CD4-positive, alpha-beta T cell treated with Interleukin-21 for 1 hour (primary cell): ENCODE data around the gene ST7.

Experiments used
- DNase-seq: peaks from one replicate; pipeline ENCODE4 v3.0.0-alpha.2; 2020

Gene ST7

GRCh38 chr7:117134889-117135552 lies 181.7 kb downstream of the ST7 start:
- no peak for DNase-seq

- DNase-seq = no peak
These were observed 182.2 kb downstream of the ST7 start for GRCh38 chr7:117135553-117135891.

- DNase-seq = no peak
These were observed 184.6 kb downstream of the ST7 start for GRCh38 chr7:117137868-117138267.

- no peak for DNase-seq
These were observed 185.2 kb downstream of the ST7 start for GRCh38 chr7:117138495-117138894.

DNA sequence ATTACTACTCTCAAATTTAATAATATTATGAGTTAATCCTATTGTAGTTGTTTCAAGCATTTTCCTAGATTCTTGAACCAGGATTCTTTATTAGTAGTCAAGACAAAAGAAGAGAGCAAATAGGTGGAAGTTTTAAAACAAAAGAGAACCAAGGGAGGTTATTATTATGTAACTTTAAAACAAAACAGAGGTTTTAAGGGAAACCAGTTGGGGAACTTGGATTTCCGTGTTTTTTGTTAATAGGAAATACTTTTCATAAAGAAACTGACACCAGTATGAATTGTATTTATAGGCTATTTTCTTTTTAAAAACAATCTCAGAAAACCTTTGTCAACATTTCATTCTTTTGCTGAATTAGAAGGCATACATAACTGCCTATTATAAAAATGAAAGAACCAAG lies 185.7 kb downstream of the ST7 start:
- no peak for DNase-seq

- no peak for DNase-seq
These were observed 186.2 kb downstream of the ST7 start for GRCh38 chr7:117139397-117139984.

DNA sequence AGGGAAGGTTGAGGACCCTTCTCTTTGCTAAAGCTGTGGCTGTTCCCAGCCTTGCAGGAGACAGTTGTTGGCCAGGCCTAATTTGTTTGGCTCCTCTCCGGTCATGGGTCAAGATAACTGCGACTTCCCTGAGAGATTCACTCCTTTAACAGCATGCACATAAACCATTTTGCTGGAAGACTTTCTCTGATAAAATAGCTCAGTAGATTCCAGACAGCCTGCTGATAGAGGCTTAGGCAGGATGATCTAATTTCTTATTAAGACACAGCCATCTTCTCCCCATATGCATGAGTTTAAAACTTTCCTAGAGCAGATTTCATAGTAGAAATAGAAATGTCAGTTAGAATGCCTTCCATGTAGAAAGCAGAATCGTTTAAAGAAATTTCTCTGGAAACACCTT lies 187.6 kb downstream of the ST7 start:
- no peak for DNase-seq

GRCh38 chr7:117143066-117143465 lies 189.8 kb downstream of the ST7 start:
- DNase-seq = no peak

- no peak for DNase-seq
These were observed 190.3 kb downstream of the ST7 start for GRCh38 chr7:117143580-117143979.

- DNase-seq = no peak
These were observed 192.0 kb downstream of the ST7 start for GRCh38 chr7:117145333-117145732.

- DNase-seq = no peak
These were observed 192.8 kb downstream of the ST7 start for GRCh38 chr7:117146059-117146458.

DNA sequence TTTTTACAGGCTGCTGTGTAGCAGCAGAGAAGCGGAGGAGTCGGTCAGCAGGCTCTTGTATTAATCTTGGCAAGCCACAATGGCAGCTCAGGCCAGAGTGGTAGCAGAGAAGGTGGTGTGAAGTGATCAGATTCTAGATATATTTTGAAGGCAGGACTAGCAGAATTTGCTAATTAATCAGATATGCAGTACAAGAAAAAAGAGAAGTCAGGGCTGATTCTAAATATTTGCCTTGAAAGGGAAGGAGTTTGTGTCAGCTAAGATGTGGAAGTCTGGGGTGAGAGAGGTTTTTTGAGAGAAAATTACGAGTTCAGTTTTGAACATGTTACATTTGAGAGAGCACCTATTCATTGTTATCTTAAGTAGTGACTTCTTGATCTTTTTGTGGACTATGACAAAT lies 193.2 kb downstream of the ST7 start:
- no peak for DNase-seq

DNA sequence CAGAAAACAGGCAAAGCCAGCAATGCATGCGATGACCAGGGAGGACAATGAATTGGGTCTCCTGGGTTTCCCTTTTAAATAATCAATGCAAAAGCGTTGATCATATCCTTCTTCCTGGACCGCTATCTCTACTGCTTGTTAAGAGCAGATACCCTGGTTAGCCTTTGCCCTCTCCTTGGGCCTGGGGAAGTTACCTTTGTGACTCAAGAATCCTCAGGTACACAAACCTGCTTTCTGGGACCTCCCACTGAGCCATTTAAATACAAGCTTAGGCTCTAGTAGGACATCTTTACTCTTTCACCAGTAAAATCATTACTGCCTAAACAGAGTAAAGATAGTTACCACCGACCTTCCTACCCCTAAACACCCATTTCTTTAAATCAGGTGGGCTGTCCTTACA lies 195.7 kb downstream of the ST7 start:
- DNase-seq = no peak

DNA sequence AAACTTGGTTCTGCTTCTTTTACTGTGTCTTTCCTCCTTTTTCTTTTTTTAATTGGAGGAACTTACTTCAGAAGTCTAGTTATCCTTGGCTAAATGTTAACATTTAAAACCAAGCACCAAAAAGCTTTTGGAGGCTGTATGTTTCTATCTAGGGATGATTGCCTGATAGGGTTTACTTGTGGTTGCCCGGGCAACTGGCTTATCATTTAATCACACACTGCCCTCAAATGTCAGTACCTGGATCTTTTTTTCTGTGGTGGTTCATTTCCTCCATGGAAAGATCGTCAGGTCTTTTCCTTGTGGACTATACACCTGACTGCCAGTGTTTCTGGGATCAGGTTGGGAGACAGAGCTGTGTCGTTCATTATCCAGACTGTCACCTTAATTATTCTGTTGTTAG lies 196.4 kb downstream of the ST7 start:
- DNase-seq = no peak

- DNase-seq = no peak
These were observed 199.1 kb downstream of the ST7 start for GRCh38 chr7:117152213-117153007.

- no peak for DNase-seq
These were observed 199.8 kb downstream of the ST7 start for GRCh38 chr7:117153016-117153545.

- DNase-seq = no peak
These were observed 201.4 kb downstream of the ST7 start for GRCh38 chr7:117154721-117155120.

DNA sequence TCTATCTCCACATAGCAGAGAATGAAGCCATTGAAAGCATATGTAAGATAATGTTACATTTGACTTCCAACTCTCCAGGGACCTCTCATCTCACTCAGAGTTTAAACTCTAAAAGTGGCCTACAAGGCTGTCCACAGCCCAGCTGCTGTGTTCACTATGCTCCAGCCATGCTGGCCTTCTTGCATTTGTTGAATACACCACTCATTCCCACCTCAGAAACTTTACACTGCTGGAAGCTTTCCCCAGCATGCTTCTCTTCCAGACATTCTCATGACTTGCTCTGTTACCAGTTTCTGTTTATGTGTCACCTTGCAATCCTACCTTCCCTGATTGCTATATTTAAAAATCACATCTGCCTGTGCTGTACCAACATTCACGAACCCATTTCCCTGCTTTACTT lies 202.4 kb downstream of the ST7 start:
- no peak for DNase-seq

GRCh38 chr7:117157241-117158209 lies 204.2 kb downstream of the ST7 start:
- DNase-seq = no peak

DNA sequence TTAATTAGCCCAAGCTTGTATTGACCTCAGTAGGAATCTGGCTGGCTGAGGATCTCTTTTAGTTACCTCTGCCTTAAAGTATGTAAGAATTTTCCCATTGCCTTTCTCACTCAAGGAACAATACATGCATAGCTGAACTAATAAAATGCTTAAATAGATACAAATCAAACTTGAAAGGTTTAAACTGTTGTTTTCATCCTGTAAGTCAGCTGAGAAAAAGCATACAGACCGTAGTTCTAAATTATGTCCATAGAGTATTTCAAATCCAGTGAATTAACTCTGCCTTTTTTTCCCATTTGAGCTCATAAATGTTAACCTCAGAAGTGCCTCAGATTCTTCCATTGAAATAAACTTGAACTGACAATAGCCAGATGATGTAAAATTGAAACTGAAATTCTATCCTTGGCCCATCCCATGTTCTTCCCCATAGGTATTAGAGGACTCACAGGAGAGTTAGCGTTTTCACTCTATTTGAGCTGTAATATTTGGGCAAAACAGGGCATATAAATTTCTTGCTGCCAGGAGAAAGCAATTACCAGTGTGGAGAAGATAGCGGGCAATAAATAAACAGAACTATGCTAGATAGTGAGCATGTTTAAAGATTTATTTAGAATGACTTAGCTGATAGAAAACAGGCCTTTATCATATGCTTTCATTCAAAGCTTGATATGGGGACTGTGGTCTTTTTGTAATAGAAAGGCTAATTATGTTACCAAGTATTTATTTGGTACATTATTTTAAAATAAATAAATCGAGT lies 205.8 kb downstream of the ST7 start:
- DNase-seq = no peak

DNA sequence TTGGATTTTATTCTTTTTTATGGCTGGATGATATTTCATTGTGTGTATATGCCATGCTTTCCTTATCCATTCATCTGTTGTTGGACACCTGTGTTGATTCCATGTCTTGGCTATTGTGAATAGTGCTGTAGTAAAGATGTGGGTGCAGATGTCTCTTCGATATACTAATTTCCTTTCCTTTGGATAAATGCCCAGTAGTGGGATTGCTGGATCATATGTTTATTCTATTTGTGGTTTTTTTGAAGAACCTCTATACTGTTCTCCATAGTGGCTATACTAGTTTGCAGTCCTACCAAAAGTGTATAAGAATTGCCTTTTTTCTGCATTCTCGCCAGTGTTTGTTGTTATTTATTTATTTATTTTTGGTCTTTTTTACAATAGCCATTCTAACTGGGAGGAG lies 209.8 kb downstream of the ST7 start:
- DNase-seq = no peak

DNA sequence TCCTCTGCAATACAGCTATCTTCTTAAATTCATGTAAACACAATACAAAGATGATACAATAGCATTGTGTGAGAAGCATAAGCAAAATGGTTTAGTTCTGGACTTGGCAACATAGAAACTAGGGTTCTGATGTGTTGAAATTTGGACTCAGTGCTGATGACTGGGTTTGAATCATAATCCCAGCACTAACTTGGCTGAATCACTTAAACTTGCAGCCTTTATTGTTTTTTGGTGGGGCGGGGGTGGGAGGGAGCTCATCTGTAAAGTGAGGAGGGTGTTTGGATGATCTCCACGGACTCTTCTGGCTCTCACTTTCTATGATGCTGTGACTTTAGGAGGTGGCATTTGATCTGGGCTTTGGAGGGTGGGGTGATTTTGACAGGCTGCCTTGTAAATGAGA lies 211.3 kb downstream of the ST7 start:
- no peak for DNase-seq
